ENCODE results near the gene ZDHHC24.

The ZDHHC24 gene

DNA sequence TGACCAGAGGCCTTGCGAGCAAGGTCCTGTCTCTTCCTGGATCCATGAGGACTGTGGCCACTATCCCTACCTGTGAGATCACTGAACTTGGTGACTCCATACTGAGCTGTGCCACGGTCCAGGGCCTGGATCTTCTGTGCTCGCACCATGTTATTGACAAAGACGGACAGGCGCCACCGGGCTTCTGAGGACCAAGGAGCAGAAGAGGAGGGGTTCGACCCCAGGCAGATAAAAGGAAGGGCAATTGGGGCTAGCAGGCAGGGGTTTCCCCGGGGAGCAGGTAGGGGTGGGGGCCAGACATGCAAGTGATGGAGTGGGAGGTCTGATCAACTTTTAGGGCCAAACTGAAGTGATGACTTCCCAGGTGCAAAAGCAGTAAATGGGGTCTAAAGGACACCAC, 20.4 kb upstream of the ZDHHC24 start:
- no peak overlapping the region for H3K4me3 ChIP-seq (ENCODE audit: low read depth, low read length)
- no peaks in the 10 kb centered on the region for H3K27me3 ChIP-seq (ENCODE audit: control insufficient read depth, insufficient read depth, low read length)
- peaks cover 21% of the 10 kb centered on the region for H3K36me3 ChIP-seq (ENCODE audit: control insufficient read depth, insufficient read depth, low read length)
- no peak overlapping the region for H3K9ac ChIP-seq (ENCODE audit: low read depth, low read length)
- peaks cover 18% of the 10 kb centered on the region for H3K4me1 ChIP-seq (ENCODE audit: control insufficient read depth, insufficient read depth, low read length)
- H3K27ac ChIP-seq (ENCODE audit: low read depth, low read length), result no peak overlapping the region
- no peaks in the 10 kb centered on the region for H3K9me3 ChIP-seq (ENCODE audit: control insufficient read depth, insufficient read depth, low read length)

DNA sequence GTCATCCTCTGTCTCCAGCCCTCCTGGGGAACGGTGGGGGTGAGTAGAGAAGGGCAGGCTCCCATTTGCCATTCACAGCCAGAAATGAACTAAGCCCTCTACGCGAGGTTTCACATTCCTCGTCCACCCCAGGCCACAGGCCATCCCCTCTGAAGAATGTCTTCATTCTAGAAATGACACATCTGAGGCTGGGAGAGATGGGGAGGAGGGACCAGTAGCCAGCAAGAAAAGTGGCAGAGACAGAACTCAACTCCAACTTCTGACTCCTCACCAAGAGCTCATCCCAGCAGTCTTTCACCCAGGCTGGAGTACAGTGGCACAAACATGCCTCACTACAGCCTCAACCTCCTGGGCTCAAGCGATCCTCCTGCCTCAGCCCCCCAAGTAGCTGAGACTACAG, 19.1 kb upstream of the ZDHHC24 start:
- Histone ChIP-seq H3K4me1 (ENCODE audit: control insufficient read depth, insufficient read depth, low read length) (peaks cover 6% of the 10 kb centered on the region), H3K9ac (ENCODE audit: low read depth, low read length) (no peak overlapping the region), H3K4me3 (ENCODE audit: low read depth, low read length) (no peak overlapping the region), H3K27me3 (ENCODE audit: control insufficient read depth, insufficient read depth, low read length) (no peaks in the 10 kb centered on the region), H3K9me3 (ENCODE audit: control insufficient read depth, insufficient read depth, low read length) (no peaks in the 10 kb centered on the region), H3K27ac (ENCODE audit: low read depth, low read length) (no peak overlapping the region), H3K36me3 (ENCODE audit: control insufficient read depth, insufficient read depth, low read length) (peaks cover 33% of the 10 kb centered on the region)

DNA sequence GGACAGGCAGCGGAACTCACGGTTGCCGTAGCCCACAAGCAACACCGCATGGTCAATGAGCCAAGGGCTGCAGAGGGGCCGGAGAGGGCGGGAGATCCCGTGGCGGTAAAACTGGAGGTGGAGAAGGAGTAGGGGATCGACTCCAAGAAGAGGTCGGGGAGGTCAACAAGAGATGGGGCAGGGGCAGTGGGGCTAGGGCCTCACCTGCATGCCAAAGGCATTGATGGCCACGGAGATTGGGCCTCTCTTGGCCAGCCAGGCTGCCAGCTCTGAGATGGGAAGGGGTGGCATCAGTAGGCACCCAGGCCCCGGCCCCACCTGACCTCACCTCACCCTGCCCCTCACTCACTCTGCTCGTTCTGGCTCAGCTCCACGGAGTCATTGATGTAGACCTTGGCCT, 18.7 kb upstream of the ZDHHC24 start:
- Histone ChIP-seq H3K9me3 (ENCODE audit: control insufficient read depth, insufficient read depth, low read length) (no peaks in the 10 kb centered on the region), H3K4me3 (ENCODE audit: low read depth, low read length) (no peak overlapping the region), H3K27ac (ENCODE audit: low read depth, low read length) (no peak overlapping the region), H3K36me3 (ENCODE audit: control insufficient read depth, insufficient read depth, low read length) (peaks cover 33% of the 10 kb centered on the region), H3K9ac (ENCODE audit: low read depth, low read length) (no peak overlapping the region), H3K27me3 (ENCODE audit: control insufficient read depth, insufficient read depth, low read length) (no peaks in the 10 kb centered on the region), H3K4me1 (ENCODE audit: control insufficient read depth, insufficient read depth, low read length) (peaks cover 3% of the 10 kb centered on the region; the same call in 1 of the 2 replicates)

DNA sequence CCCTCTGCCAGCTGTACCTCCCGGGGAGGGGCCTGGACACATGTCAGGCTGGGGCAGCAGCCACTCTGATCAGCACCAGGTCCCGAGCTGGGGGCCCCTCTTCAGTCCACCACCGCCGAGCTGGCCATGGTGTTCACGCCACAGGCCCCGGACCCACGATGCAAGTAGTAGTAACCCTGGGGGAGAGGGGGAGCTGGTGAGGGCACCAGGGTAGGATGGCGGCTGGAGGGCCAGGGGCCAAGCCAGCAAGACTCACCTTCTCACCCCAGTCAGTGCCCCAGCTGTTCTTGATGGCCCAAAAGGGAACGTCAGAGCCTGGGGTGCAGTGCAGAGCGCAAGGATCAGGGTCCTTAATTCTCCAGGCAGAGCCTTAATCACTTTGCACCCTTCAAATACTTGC, 18.0 kb upstream of the ZDHHC24 start:
- Histone ChIP-seq H3K36me3 (ENCODE audit: control insufficient read depth, insufficient read depth, low read length) (peaks cover 33% of the 10 kb centered on the region), H3K9ac (ENCODE audit: low read depth, low read length) (no peak overlapping the region), H3K27ac (ENCODE audit: low read depth, low read length) (no peak overlapping the region), H3K27me3 (ENCODE audit: control insufficient read depth, insufficient read depth, low read length) (no peaks in the 10 kb centered on the region), H3K4me3 (ENCODE audit: low read depth, low read length) (no peak overlapping the region), H3K4me1 (ENCODE audit: control insufficient read depth, insufficient read depth, low read length) (no peaks in the 10 kb centered on the region), H3K9me3 (ENCODE audit: control insufficient read depth, insufficient read depth, low read length) (no peaks in the 10 kb centered on the region)

DNA sequence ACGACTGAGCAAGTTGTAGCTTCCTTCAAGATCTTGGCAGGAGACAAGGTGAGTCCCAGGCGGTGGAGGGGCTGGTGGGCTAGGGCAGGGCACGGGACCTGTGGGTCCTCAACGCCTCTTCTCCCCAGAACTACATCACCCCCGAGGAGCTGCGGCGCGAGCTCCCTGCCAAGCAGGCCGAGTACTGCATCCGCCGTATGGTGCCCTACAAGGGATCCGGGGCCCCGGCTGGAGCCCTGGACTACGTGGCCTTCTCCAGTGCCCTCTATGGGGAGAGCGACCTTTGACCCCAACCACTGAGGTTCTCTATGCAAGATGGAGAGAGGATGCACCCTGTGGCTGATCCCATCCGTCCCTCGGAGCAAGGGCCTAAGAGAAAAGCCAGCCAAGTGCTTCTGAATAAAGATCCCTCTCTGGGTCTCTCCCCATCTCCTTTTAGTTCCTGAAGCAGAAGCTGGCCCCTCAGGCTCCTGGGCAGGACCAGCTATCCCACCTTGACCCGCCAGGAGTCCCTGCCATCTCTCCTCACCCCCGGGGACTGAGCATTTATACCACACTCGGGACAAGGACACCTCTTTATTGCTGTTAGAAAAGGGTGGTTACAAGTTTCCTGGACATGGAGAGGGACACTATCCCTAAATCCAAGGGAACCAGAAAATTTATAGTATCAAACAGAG, 17.2 kb upstream of the ZDHHC24 start:
- Histone ChIP-seq H3K9ac (ENCODE audit: low read depth, low read length) (no peak overlapping the region), H3K27ac (ENCODE audit: low read depth, low read length) (no peak overlapping the region), H3K4me1 (ENCODE audit: control insufficient read depth, insufficient read depth, low read length) (no peaks in the 10 kb centered on the region), H3K4me3 (ENCODE audit: low read depth, low read length) (no peak overlapping the region), H3K9me3 (ENCODE audit: control insufficient read depth, insufficient read depth, low read length) (no peaks in the 10 kb centered on the region), H3K27me3 (ENCODE audit: control insufficient read depth, insufficient read depth, low read length) (no peaks in the 10 kb centered on the region), H3K36me3 (ENCODE audit: control insufficient read depth, insufficient read depth, low read length) (peaks cover 36% of the 10 kb centered on the region)

DNA sequence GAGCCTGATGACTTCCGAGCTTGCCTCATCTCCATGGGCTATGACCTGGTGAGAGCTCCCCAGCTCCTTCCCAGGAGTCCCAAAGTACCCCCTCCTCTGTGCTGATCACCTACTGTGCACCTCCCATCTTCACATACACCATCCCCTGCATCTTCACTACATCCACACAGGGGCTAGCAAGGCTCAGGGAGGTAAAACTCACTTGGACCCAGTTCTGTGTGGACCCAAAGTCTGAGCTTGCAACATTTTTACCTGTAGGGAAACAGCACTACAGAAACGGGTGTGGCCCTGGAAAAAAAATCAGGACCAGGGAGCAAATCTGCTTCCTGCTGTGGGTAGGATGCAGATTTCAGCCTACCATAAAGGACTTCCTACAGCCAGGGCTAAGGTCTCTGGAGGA, 16.4 kb upstream of the ZDHHC24 start:
- Histone ChIP-seq H3K4me3 (ENCODE audit: low read depth, low read length) (no peak overlapping the region), H3K4me1 (ENCODE audit: control insufficient read depth, insufficient read depth, low read length) (no peaks in the 10 kb centered on the region), H3K27ac (ENCODE audit: low read depth, low read length) (no peak overlapping the region), H3K9ac (ENCODE audit: low read depth, low read length) (no peak overlapping the region), H3K9me3 (ENCODE audit: control insufficient read depth, insufficient read depth, low read length) (no peaks in the 10 kb centered on the region), H3K36me3 (ENCODE audit: control insufficient read depth, insufficient read depth, low read length) (peaks cover 42% of the 10 kb centered on the region), H3K27me3 (ENCODE audit: control insufficient read depth, insufficient read depth, low read length) (no peaks in the 10 kb centered on the region)

DNA sequence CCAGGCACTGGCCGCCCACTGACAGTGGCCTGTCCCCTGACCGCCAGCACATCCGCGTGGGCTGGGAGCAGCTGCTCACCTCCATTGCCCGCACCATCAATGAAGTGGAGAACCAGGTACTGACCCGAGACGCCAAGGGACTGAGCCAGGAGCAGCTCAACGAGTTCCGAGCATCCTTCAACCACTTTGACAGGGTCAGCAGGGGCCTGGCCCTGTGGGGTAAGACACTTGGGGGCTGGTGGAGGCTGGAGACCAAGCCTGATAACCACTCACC, 16.1 kb upstream of the ZDHHC24 start:
- peaks cover 46% of the 10 kb centered on the region for H3K36me3 ChIP-seq (ENCODE audit: control insufficient read depth, insufficient read depth, low read length)
- no peak overlapping the region for H3K4me3 ChIP-seq (ENCODE audit: low read depth, low read length)
- no peaks in the 10 kb centered on the region for H3K4me1 ChIP-seq (ENCODE audit: control insufficient read depth, insufficient read depth, low read length)
- no peaks in the 10 kb centered on the region for H3K27me3 ChIP-seq (ENCODE audit: control insufficient read depth, insufficient read depth, low read length)
- H3K9ac ChIP-seq (ENCODE audit: low read depth, low read length), result no peak overlapping the region
- H3K27ac ChIP-seq (ENCODE audit: low read depth, low read length), result no peak overlapping the region
- no peaks in the 10 kb centered on the region for H3K9me3 ChIP-seq (ENCODE audit: control insufficient read depth, insufficient read depth, low read length)

DNA sequence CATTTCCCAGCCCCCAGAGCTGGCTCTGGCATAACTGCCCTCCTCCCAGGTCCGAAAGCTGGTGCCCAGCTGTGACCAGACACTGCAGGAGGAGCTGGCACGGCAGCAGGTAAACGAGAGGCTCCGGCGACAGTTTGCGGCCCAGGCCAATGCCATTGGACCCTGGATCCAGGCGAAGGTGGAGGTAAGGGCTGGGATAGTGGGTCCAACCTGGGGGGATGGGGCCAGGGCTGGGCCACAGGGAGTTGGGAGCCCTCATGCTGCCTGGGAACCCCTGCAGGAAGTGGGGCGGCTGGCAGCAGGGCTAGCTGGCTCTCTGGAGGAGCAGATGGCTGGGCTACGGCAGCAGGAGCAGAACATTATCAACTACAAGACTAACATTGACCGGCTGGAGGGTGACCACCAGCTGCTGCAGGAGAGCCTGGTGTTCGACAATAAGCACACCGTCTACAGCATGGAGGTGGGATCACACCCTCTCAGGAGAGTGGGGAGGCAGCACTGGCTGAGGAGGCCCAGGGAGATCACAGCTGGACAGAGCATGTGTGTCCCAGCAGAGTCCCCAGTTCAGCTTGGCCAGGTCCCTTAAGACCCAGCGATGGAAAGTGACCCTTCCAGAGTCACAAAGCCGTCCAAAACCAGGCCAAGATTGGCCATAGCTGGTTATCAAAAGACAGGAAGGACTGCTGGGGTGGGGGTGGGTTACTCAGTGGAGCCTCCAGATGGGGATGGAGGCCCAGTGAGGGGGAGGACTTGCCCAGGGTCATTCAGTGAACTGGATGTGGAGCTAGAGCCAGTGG, 15.5 kb upstream of the ZDHHC24 start:
- Histone ChIP-seq H3K9ac (ENCODE audit: low read depth, low read length) (no peak overlapping the region), H3K36me3 (ENCODE audit: control insufficient read depth, insufficient read depth, low read length) (peaks cover 46% of the 10 kb centered on the region), H3K27me3 (ENCODE audit: control insufficient read depth, insufficient read depth, low read length) (no peaks in the 10 kb centered on the region), H3K27ac (ENCODE audit: low read depth, low read length) (no peak overlapping the region), H3K9me3 (ENCODE audit: control insufficient read depth, insufficient read depth, low read length) (no peaks in the 10 kb centered on the region), H3K4me1 (ENCODE audit: control insufficient read depth, insufficient read depth, low read length) (no peaks in the 10 kb centered on the region), H3K4me3 (ENCODE audit: low read depth, low read length) (no peak overlapping the region)

DNA sequence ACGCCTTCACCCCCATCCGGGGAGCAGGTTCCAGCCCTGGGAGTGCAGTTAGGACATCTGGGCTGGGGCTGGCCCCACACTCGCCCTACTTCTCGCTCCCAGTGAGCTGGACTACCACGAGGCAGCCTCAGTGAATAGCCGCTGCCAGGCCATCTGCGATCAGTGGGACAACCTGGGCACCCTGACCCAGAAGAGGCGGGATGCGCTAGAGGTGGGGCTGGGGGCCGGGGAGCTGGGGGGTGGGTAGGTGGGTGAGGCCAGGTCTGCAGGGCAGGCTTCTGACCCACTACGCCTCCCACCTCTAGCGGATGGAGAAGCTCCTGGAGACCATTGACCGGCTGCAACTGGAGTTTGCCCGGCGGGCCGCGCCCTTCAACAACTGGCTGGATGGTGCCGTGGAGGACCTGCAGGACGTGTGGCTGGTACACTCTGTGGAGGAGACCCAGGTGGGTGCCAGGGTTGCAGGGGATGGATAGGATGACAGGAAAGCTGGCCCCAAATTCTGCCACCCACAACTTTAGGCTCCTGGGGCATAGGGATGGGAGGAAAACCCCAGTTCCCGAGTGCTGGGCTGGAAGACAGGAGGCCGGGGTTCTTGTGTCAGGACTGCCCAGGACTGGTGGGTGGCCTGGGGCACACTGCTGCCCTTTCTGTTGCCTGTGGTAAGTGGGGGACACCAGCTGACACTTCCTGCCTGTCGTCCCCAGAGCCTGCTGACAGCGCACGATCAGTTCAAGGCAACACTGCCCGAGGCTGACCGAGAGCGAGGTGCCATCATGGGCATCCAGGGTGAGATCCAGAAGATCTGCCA, 14.2 kb upstream of the ZDHHC24 start:
- H3K9ac ChIP-seq (ENCODE audit: low read depth, low read length), result no peak overlapping the region
- no peaks in the 10 kb centered on the region for H3K27me3 ChIP-seq (ENCODE audit: control insufficient read depth, insufficient read depth, low read length)
- H3K9me3 ChIP-seq (ENCODE audit: control insufficient read depth, insufficient read depth, low read length), result no peaks in the 10 kb centered on the region
- no peak overlapping the region for H3K4me3 ChIP-seq (ENCODE audit: low read depth, low read length)
- H3K36me3 ChIP-seq (ENCODE audit: control insufficient read depth, insufficient read depth, low read length), result peaks cover 46% of the 10 kb centered on the region
- H3K4me1 ChIP-seq (ENCODE audit: control insufficient read depth, insufficient read depth, low read length), result no peaks in the 10 kb centered on the region
- H3K27ac ChIP-seq (ENCODE audit: low read depth, low read length), result no peak overlapping the region

DNA sequence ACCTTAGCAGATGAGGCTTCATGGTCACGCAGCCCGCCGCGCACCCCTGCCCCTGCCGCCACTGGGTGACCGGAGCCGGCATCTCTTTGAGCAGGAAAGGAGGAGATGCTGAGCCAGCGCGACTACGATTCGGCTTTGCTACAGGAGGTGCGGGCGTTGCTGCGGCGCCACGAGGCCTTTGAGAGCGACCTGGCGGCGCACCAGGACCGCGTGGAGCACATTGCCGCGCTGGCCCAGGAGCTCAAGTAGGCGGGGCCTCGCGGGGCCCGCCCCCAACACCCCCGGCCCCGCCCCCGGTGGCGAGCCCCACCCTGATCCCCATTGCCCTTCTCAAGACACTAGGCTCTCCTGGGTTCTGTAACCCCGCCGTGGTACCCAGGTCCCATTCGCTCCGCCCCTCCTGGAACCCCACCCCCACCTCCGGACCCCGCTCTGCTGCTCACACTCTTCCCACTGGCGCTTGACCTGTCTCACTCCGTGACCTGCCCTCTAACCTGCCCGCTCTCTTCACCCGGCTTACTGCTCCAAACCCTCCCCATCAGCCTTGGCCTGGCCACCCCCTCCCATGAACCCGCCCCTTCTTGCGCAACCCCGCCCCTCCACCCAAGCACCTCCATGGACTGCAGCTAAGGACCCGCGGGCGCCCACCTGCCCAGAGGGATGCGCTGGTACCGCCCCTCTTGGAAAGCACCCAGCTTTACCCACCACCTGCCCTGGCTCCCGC, 13.5 kb upstream of the ZDHHC24 start:
- H3K36me3 ChIP-seq (ENCODE audit: control insufficient read depth, insufficient read depth, low read length), result peaks cover 46% of the 10 kb centered on the region
- no peak overlapping the region for H3K27ac ChIP-seq (ENCODE audit: low read depth, low read length)
- no peaks in the 10 kb centered on the region for H3K4me1 ChIP-seq (ENCODE audit: control insufficient read depth, insufficient read depth, low read length)
- H3K9me3 ChIP-seq (ENCODE audit: control insufficient read depth, insufficient read depth, low read length), result no peaks in the 10 kb centered on the region
- H3K27me3 ChIP-seq (ENCODE audit: control insufficient read depth, insufficient read depth, low read length), result no peaks in the 10 kb centered on the region
- H3K9ac ChIP-seq (ENCODE audit: low read depth, low read length), result no peak overlapping the region
- no peak overlapping the region for H3K4me3 ChIP-seq (ENCODE audit: low read depth, low read length)
